Mesenchymal stem cell (in vitro differentiated cells and primary cell): ENCODE data around the gene KRTAP22-2.

Experiments used
- DNase-seq: peaks from one replicate; pipeline ENCODE4 v3.0.0-alpha.2; 2013
- H2AFZ ChIP-seq: one replicate; pipeline ENCODE4 v1.6.1; 2013; ENCODE audit warnings: low read depth, mild to moderate bottlenecking, control low read depth, inconsistent platforms, low read length, moderate library complexity
- H2AK5ac ChIP-seq: 2 replicates; pipeline ENCODE4 v1.6.1; 2013; ENCODE audit warnings: low read length, moderate library complexity, mild to moderate bottlenecking, inconsistent platforms; ENCODE audit not compliant: severe bottlenecking
- H2BK120ac ChIP-seq: one replicate; pipeline ENCODE4 v1.6.1; 2013; ENCODE audit warnings: low read depth, mild to moderate bottlenecking, inconsistent platforms, low read length, moderate library complexity
- H2BK12ac ChIP-seq, 2 experiments: one replicate each; pipeline ENCODE4 v1.6.1; 2013; ENCODE audit warnings: inconsistent platforms in 2 of 2, low read length in 2 of 2, mild to moderate bottlenecking in 2 of 2, moderate library complexity in 2 of 2, control low read depth in 1 of 2
- H2BK15ac ChIP-seq: one replicate; pipeline ENCODE4 v1.6.1; 2013; ENCODE audit warnings: mild to moderate bottlenecking, low read depth, inconsistent platforms; ENCODE audit not compliant: poor library complexity, severe bottlenecking
- H2BK5ac ChIP-seq: 2 replicates; pipeline ENCODE4 v1.6.1; 2013; ENCODE audit warnings: low read depth, mild to moderate bottlenecking, low read length, control low read depth, inconsistent platforms; ENCODE audit not compliant: poor library complexity, severe bottlenecking
- H3K14ac ChIP-seq, 2 experiments: one replicate each; pipeline ENCODE4 v1.6.1; 2013; ENCODE audit warnings: inconsistent platforms in 2 of 2, low read length in 2 of 2, control low read depth in 1 of 2, mild to moderate bottlenecking in 1 of 2, moderate library complexity in 1 of 2
- H3K18ac ChIP-seq, 2 experiments: one replicate each; pipeline ENCODE4 v1.6.1; 2013; ENCODE audit warnings: inconsistent platforms in 2 of 2, low read length in 2 of 2, control low read depth in 1 of 2, low read depth in 1 of 2, mild to moderate bottlenecking in 1 of 2
- H3K23ac ChIP-seq, 2 experiments: one replicate each; pipeline ENCODE4 v1.6.1; 2013; ENCODE audit warnings: inconsistent platforms in 2 of 2, low read length in 2 of 2, mild to moderate bottlenecking in 2 of 2, moderate library complexity in 2 of 2, control low read depth in 1 of 2
- H3K27ac ChIP-seq: 2 replicates; pipeline ENCODE4 v1.5.1; 2013; ENCODE audit warnings: mild to moderate bottlenecking, moderate library complexity, low read length, control low read depth, inconsistent platforms; ENCODE audit not compliant: poor library complexity, severe bottlenecking
- H3K27me3 ChIP-seq, 2 experiments: 2 replicates each; pipeline versions ENCODE4 v1.6.1 to v1.7.0; 2013; ENCODE audit warnings: low read length in 2 of 2, mild to moderate bottlenecking in 2 of 2, moderate library complexity in 2 of 2, control low read depth in 1 of 2, inconsistent platforms in 1 of 2; ENCODE audit not compliant: control insufficient read depth in 1 of 2, insufficient read depth in 1 of 2
- H3K36me3 ChIP-seq, 2 experiments: 2 replicates each; pipeline versions ENCODE4 v1.6.1 to v1.7.0; 2013; ENCODE audit warnings: low read length in 2 of 2, control low read depth in 1 of 2, inconsistent platforms in 1 of 2, low read depth in 1 of 2, mild to moderate bottlenecking in 1 of 2; ENCODE audit not compliant: insufficient read depth in 2 of 2, control insufficient read depth in 1 of 2
- H3K4ac ChIP-seq, 2 experiments: one replicate each; pipeline ENCODE4 v1.6.1; 2013; ENCODE audit warnings: inconsistent platforms in 2 of 2, low read length in 2 of 2, mild to moderate bottlenecking in 2 of 2, moderate library complexity in 2 of 2, control low read depth in 1 of 2, low read depth in 1 of 2
- H3K4me1 ChIP-seq: 2 replicates; pipeline ENCODE4 v1.6.1; 2013; ENCODE audit warnings: low read depth, low read length, control low read depth; ENCODE audit not compliant: control insufficient read depth, insufficient read depth
- H3K4me2 ChIP-seq: 2 replicates; pipeline ENCODE4 v1.6.1; 2013; ENCODE audit warnings: low read length, mild to moderate bottlenecking, inconsistent platforms; ENCODE audit not compliant: poor library complexity, severe bottlenecking
- H3K4me3 ChIP-seq, 2 experiments: 2 replicates each; pipeline versions ENCODE4 v1.5.1 to v1.7.0; 2013; ENCODE audit warnings: low read length in 2 of 2, mild to moderate bottlenecking in 2 of 2, control low read depth in 1 of 2, low read depth in 1 of 2; ENCODE audit not compliant: insufficient read depth in 1 of 2
- H3K79me1 ChIP-seq: replicated peaks from 2 replicates; pipeline ENCODE4 v1.6.1; 2013; ENCODE audit warnings: mild to moderate bottlenecking, control low read depth, low read length, inconsistent platforms; ENCODE audit not compliant: poor library complexity, severe bottlenecking
- H3K9ac ChIP-seq: 2 replicates; pipeline ENCODE4 v1.7.0; 2013; ENCODE audit warnings: mild to moderate bottlenecking, low read length, moderate library complexity
- H3K9me3 ChIP-seq: 2 replicates; pipeline ENCODE4 v1.7.0; 2013; ENCODE audit warnings: mild to moderate bottlenecking, low read length; ENCODE audit not compliant: control insufficient read depth
- H4K8ac ChIP-seq: one replicate; pipeline ENCODE4 v1.6.1; 2013; ENCODE audit warnings: inconsistent platforms, mild to moderate bottlenecking, low read length, moderate library complexity
- H4K91ac ChIP-seq: one replicate; pipeline ENCODE4 v1.6.1; 2013; ENCODE audit warnings: mild to moderate bottlenecking, low read length, inconsistent platforms
- WGBS: methylation state at CpG from one replicate; pipeline ENCODE4 v1.1.7; 2013; ENCODE audit warnings: mixed read lengths; 5-methylcytosine and 5-hydroxymethylcytosine counted together

Gene KRTAP22-2

GRCh38 chr21:30561957-30562356, 28.2 kb downstream of the KRTAP22-2 start:
- Histone ChIP-seq H3K27ac (no peak overlapping the region), H3K79me1 (no peaks in the 10 kb centered on the region), H2BK15ac (no peak overlapping the region), H3K9me3 (no peaks in the 10 kb centered on the region), H3K36me3 (no peaks in the 10 kb centered on the region), H2BK5ac (no peak overlapping the region), H3K23ac (no peak overlapping the region), H3K4ac (no peak overlapping the region), H4K8ac (no peak overlapping the region), H2AFZ (no peak overlapping the region), H3K4me1 (no peaks in the 10 kb centered on the region), H3K27me3 (no peaks in the 10 kb centered on the region), H3K18ac (no peak overlapping the region), H3K9ac (no peak overlapping the region), H3K4me2 (no peak overlapping the region), H2BK120ac (no peak overlapping the region), H3K4me3 (no peak overlapping the region), H3K14ac (no peak overlapping the region), H2AK5ac (no peak overlapping the region), H4K91ac (no peak overlapping the region), H2BK12ac (no peak overlapping the region)
- no peak for DNase-seq
- WGBS, result 75% methylated on average over 1 of the region's 2 CpGs

GRCh38 chr21:30561264-30561895, 28.8 kb downstream of the KRTAP22-2 start, which contains the start of gene KRTAP19-7:
Gene KRTAP19-7, minus strand, starts transcription at chr21:30561314. Its CDS starts 25 bp downstream, at chr21:30561289.
- no peak for DNase-seq
- Histone ChIP-seq H3K4me1 (no peaks in the 10 kb centered on the region), H3K9me3 (no peaks in the 10 kb centered on the region), H3K18ac (no peak within 1 kb of the TSS), H3K27me3 (no peaks in the 10 kb centered on the region), H3K9ac (no peak within 1 kb of the TSS), H2BK15ac (no peak within 1 kb of the TSS), H3K4me3 (no peak within 1 kb of the TSS), H3K4me2 (no peak within 1 kb of the TSS), H3K14ac (no peak within 1 kb of the TSS), H3K79me1 (no peaks in the 10 kb centered on the region), H4K8ac (no peak within 1 kb of the TSS), H2BK5ac (no peak within 1 kb of the TSS), H3K23ac (no peak within 1 kb of the TSS), H2AFZ (no peak within 1 kb of the TSS), H2AK5ac (no peak within 1 kb of the TSS), H2BK12ac (no peak within 1 kb of the TSS), H2BK120ac (no peak within 1 kb of the TSS), H3K36me3 (no peaks in the 10 kb centered on the region), H3K4ac (no peak within 1 kb of the TSS), H4K91ac (no peak within 1 kb of the TSS), H3K27ac (no peak within 1 kb of the TSS)
- 67% methylated on average over 1 of the region's 2 CpGs for WGBS

- DNase-seq, result no peak
- H3K9ac ChIP-seq, result no peak overlapping the region
- H3K4me1 ChIP-seq, result no peaks in the 10 kb centered on the region
- no peak overlapping the region for H3K4me3 ChIP-seq
- H3K36me3 ChIP-seq, result no peaks in the 10 kb centered on the region
- H4K8ac ChIP-seq, result no peak overlapping the region
- no peak overlapping the region for H3K4me2 ChIP-seq
- no peak overlapping the region for H2AFZ ChIP-seq
- H2BK120ac ChIP-seq, result no peak overlapping the region
- no peak overlapping the region for H2BK5ac ChIP-seq
- H3K27me3 ChIP-seq, result no peaks in the 10 kb centered on the region
- H3K18ac ChIP-seq, result no peak overlapping the region
- H3K79me1 ChIP-seq, result no peaks in the 10 kb centered on the region
- H3K23ac ChIP-seq, result no peak overlapping the region
- no peak overlapping the region for H2BK12ac ChIP-seq
- H2AK5ac ChIP-seq, result no peak overlapping the region
- H3K27ac ChIP-seq, result no peak overlapping the region
- no CpG with 5 or more reads among the region's 2 CpGs for WGBS
- no peak overlapping the region for H2BK15ac ChIP-seq
- peaks cover 15% of the 10 kb centered on the region for H3K9me3 ChIP-seq
- H4K91ac ChIP-seq, result no peak overlapping the region
- H3K4ac ChIP-seq, result no peak overlapping the region
- H3K14ac ChIP-seq, result no peak overlapping the region
Measured at GRCh38 chr21:30555095-30555494, 35.1 kb downstream of the KRTAP22-2 start.

GRCh38 chr21:30552782-30553181, 37.4 kb downstream of the KRTAP22-2 start:
- Histone ChIP-seq H3K79me1 (no peaks in the 10 kb centered on the region), H3K14ac (no peak overlapping the region), H3K36me3 (no peaks in the 10 kb centered on the region), H3K23ac (no peak overlapping the region), H2BK15ac (no peak overlapping the region), H3K27ac (no peak overlapping the region), H2BK120ac (no peak overlapping the region), H4K8ac (no peak overlapping the region), H4K91ac (no peak overlapping the region), H3K4ac (no peak overlapping the region), H3K9me3 (peaks cover 22% of the 10 kb centered on the region), H3K4me2 (no peak overlapping the region), H3K27me3 (no peaks in the 10 kb centered on the region), H3K4me1 (no peaks in the 10 kb centered on the region), H2AFZ (no peak overlapping the region), H3K9ac (no peak overlapping the region), H2AK5ac (no peak overlapping the region), H2BK12ac (no peak overlapping the region), H3K18ac (no peak overlapping the region), H3K4me3 (no peak overlapping the region), H2BK5ac (no peak overlapping the region)
- DNase-seq, result no peak
- WGBS, result 18% methylated on average over 1 of the region's 1 CpG
